Adrenal gland (tissue), 5 donors: ENCODE measurements around the gene XRCC5.

Source experiments
- POLR2A ChIP-seq, 2 donors: fragments of 450-650 bp; IDR thresholded peaks; one replicate each; pipeline ENCODE4 v1.6.1; 2017; ENCODE audit warnings: antibody characterized with exemption in 2 of 2, mild to moderate bottlenecking in 2 of 2, moderate library complexity in 1 of 2
- TF ChIP-seq, protein P1 (sequence below), 6 experiments: fragments of 450-650 bp in 4 of 6; fragments of 200-600 bp in 2 of 6; sonication (generic) in 1 of 6; IDR thresholded peaks; 1 replicate in 5 of 6; 2 replicates in 1 of 6; pipeline versions ENCODE4 v1.5.1 to v1.8.0; 2016 to 2021; ENCODE audit warnings: antibody characterized with exemption in 6 of 6, mild to moderate bottlenecking in 2 of 6, moderate library complexity in 1 of 6
- donor health status: DM: no; HTN: no; CAD: no.

DNA sequence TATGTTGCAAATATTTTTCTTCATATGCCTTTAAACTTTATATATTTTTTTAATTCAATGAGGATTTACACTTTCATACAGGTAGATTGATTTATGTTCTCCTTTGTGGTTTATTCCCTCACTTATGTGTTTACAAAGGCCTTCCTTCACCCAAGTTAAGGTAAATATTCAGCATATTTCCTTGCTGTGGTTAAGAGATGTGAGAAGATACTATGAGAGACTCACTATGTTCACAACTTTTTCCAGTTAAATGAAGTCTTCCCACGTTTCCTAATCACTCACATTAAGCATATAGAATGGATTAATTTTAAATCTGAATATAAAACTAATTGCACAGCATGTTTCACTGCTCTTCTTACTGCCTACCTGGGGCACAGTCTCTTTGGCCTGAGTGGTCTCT, 28.1 kb upstream of the XRCC5 start:
- TF ChIP-seq, protein P1, sequence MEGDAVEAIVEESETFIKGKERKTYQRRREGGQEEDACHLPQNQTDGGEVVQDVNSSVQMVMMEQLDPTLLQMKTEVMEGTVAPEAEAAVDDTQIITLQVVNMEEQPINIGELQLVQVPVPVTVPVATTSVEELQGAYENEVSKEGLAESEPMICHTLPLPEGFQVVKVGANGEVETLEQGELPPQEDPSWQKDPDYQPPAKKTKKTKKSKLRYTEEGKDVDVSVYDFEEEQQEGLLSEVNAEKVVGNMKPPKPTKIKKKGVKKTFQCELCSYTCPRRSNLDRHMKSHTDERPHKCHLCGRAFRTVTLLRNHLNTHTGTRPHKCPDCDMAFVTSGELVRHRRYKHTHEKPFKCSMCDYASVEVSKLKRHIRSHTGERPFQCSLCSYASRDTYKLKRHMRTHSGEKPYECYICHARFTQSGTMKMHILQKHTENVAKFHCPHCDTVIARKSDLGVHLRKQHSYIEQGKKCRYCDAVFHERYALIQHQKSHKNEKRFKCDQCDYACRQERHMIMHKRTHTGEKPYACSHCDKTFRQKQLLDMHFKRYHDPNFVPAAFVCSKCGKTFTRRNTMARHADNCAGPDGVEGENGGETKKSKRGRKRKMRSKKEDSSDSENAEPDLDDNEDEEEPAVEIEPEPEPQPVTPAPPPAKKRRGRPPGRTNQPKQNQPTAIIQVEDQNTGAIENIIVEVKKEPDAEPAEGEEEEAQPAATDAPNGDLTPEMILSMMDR (IDR thresholded peaks at IDR 0.05): no peak
- no peak for TF ChIP-seq POLR2A (IDR thresholded peaks at IDR 0.05)
